ENCODE data around the gene AP4E1. TPM values are rescaled to one million over a fixed set of nuclear protein-coding genes. Genes with fewer than 3 reads are reported as not detected.

AP4E1 gene
- total and polyA plus RNA-seq, 2 of the 8 experiments (the other 6 are each of a cell fraction or from before 2014, with no cell fraction given): 1.4 to 10.9 TPM

- TF ChIP-seq ATF2 (IDR thresholded peaks at IDR 0.05; ENCODE audit: low read length) (no peak), CHD7 (IDR thresholded peaks at IDR 0.05; ENCODE audit: insufficient replicate concordance, low read length) (no peak), KDM5A (IDR thresholded peaks at IDR 0.05; ENCODE audit: low read length) (no peak)
These were observed 3.1 kb downstream of the AP4E1 start (continued) for GRCh38 chr15:50911621-50912020.
